Parathyroid adenoma (tissue), 2 donors: ENCODE data around the gene PAX7.

Source experiments
- H2AFZ ChIP-seq: fragments of 300-600 bp; sonication (generic); one replicate; pipeline ENCODE4 v1.7.0; 2017; ENCODE audit warnings: antibody characterized with exemption, mild to moderate bottlenecking
- H3K27ac ChIP-seq: fragments of 300-600 bp; sonication (generic); one replicate; pipeline ENCODE4 v1.7.0; 2017
- H3K27me3 ChIP-seq: fragments of 300-600 bp; sonication (generic); one replicate; pipeline ENCODE4 v1.7.0; 2017; ENCODE audit warnings: low read length; ENCODE audit not compliant: control insufficient read depth, insufficient read depth
- H3K36me3 ChIP-seq: fragments of 300-600 bp; sonication (generic); one replicate; pipeline ENCODE4 v1.7.0; 2017; ENCODE audit warnings: low read length; ENCODE audit not compliant: control insufficient read depth, insufficient read depth
- H3K4me1 ChIP-seq: fragments of 300-600 bp; sonication (generic); one replicate; pipeline ENCODE4 v1.7.0; 2017; ENCODE audit warnings: control low read depth
- H3K4me2 ChIP-seq: fragments of 300-600 bp; sonication (generic); one replicate; pipeline ENCODE4 v1.7.0; 2017; ENCODE audit warnings: low read length
- H3K4me3 ChIP-seq: fragments of 300-600 bp; sonication (generic); one replicate; pipeline ENCODE4 v1.7.0; 2017; ENCODE audit warnings: low read depth, low read length
- H3K79me2 ChIP-seq: fragments of 300-600 bp; sonication (generic); one replicate; pipeline ENCODE4 v1.7.0; 2017; ENCODE audit warnings: control low read depth
- H3K9ac ChIP-seq: fragments of 300-600 bp; sonication (generic); one replicate; pipeline ENCODE4 v1.7.0; 2017; ENCODE audit warnings: mild to moderate bottlenecking
- H3K9me3 ChIP-seq: fragments of 300-600 bp; sonication (generic); one replicate; pipeline ENCODE4 v1.7.0; 2017; ENCODE audit warnings: low read length; ENCODE audit not compliant: control insufficient read depth
- CTCF ChIP-seq: fragments of 300-600 bp; sonication (generic); IDR thresholded peaks from one replicate; pipeline ENCODE4 v1.7.0; 2017; ENCODE audit warnings: antibody characterized with exemption, mild to moderate bottlenecking
- donor health status: primary hyperparathyroidism.

Gene PAX7

GRCh38 chr1:18734461-18735223 lies 104.0 kb downstream of the PAX7 start:
- H3K9ac ChIP-seq = no peak overlapping the region
- H3K27me3 ChIP-seq = no peaks in the 10 kb centered on the region
- H3K9me3 ChIP-seq = no peaks in the 10 kb centered on the region
- H3K4me2 ChIP-seq = no peak overlapping the region
- H3K27ac ChIP-seq = no peak overlapping the region
- no peak overlapping the region for H2AFZ ChIP-seq
- H3K4me1 ChIP-seq = no peaks in the 10 kb centered on the region
- no peak overlapping the region for H3K4me3 ChIP-seq
- TF ChIP-seq CTCF = no peak
- H3K36me3 ChIP-seq = no peaks in the 10 kb centered on the region
- no peaks in the 10 kb centered on the region for H3K79me2 ChIP-seq

GRCh38 chr1:18735224-18735997 lies 104.8 kb downstream of the PAX7 start:
- H3K4me1 ChIP-seq = no peaks in the 10 kb centered on the region
- no peak overlapping the region for H3K4me3 ChIP-seq
- H3K27me3 ChIP-seq = peaks cover 2% of the 10 kb centered on the region
- no peak overlapping the region for H3K27ac ChIP-seq
- no peaks in the 10 kb centered on the region for H3K79me2 ChIP-seq
- H3K36me3 ChIP-seq = no peaks in the 10 kb centered on the region
- no peak overlapping the region for H2AFZ ChIP-seq
- TF ChIP-seq CTCF = no peak
- H3K4me2 ChIP-seq = no peak overlapping the region
- H3K9me3 ChIP-seq = no peaks in the 10 kb centered on the region
- H3K9ac ChIP-seq = no peak overlapping the region

DNA sequence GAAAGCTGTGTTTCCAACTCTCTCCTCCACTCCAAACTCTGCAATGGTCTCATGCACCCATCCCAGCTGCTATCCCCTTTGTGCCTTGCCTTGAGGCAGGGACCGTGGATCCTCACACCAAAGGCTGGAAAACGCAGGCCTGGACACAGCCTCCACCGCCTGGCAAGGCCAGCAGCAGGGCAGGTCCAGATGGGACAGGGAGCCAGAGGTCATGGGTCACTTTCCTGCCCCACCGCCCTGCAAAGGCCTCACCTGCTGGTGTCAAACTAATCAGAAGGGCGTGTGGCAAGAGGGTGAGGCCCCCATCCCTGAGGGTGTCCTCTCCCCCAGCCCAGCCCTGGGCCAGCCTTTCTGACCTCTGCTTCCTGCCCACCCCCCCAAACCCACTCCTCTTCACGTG lies 106.3 kb downstream of the PAX7 start:
- Histone ChIP-seq H3K4me2 (no peak overlapping the region), H3K9ac (no peak overlapping the region), H3K36me3 (no peaks in the 10 kb centered on the region), H3K9me3 (no peaks in the 10 kb centered on the region), H3K27me3 (peaks cover 2% of the 10 kb centered on the region), H2AFZ (no peak overlapping the region), H3K79me2 (no peaks in the 10 kb centered on the region), H3K4me1 (no peaks in the 10 kb centered on the region), H3K4me3 (no peak overlapping the region), H3K27ac (no peak overlapping the region)
- TF ChIP-seq CTCF = no peak

DNA sequence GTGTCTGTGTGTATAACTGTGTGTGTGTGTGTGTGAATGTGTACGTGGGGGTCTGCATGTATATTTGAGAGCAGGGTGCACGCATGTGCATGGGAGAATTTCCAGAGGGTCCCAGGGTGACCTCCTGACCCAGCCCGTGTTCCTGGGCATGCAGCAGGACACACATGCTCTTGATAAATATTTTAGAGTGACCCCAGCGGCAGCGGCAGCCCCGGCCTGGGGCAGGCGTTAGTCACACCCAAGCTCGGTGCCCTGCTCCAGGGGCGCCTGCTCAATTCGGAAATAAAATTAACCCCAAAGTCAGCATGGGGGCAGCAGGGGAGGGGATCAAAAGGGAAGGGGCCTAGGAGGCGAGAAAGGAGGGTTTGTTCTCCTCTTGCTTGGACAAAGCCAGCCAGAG lies 107.5 kb downstream of the PAX7 start:
- H3K36me3 ChIP-seq = no peaks in the 10 kb centered on the region
- TF ChIP-seq CTCF = no peak

More for the DNA sequence above, 107.5 kb downstream of the PAX7 start:
- Histone ChIP-seq H3K9me3 (no peaks in the 10 kb centered on the region), H3K9ac (no peak overlapping the region), H3K4me1 (no peaks in the 10 kb centered on the region), H3K27me3 (peaks cover 2% of the 10 kb centered on the region), H2AFZ (no peak overlapping the region), H3K4me2 (no peak overlapping the region), H3K4me3 (no peak overlapping the region), H3K27ac (no peak overlapping the region), H3K79me2 (no peaks in the 10 kb centered on the region)
